SHP77 (cell line): Measurements from ENCODE around the gene SLC30A5.

Experiments
- DNase-seq, 2 experiments: peaks; one replicate each; lab custom pipeline; 2025; lab: John Stamatoyannopoulos, UW

SLC30A5 gene

DNA sequence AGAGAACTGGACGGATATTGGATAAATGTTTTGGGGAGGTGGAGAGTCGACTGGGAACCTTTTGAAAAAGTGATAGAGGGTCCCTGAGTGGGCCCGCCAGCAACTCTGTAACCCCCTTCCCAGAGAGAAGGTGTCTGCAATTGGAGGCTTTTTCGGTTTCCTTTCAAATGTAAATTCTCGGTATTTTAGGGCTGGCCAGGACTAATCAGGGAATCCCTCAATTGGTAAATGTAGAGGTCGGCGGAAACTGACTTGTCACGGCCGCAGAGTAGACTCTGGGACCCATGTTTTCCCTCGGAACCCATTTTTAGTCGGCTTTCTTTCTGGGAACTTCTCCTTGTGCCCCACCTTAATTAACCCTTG, 73.7 kb downstream of the SLC30A5 start:
- DNase-seq = no peak

DNA sequence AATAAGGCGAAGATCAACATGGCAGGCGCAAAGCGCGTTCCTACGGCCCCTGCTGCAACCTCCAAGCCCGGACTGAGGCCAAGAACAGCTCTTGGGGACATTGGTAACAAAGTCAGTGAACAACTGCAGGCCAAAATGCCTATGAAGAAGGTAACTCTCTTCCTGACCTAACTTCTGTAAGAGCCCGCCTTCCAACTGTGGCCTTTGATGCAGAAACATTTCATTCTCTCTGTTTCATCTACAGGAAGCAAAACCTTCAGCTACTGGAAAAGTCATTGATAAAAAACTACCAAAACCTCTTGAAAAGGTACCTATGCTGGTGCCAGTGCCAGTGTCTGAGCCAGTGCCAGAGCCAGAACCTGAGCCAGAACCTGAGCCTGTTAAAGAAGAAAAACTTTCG, 74.1 kb downstream of the SLC30A5 start:
- no peak for DNase-seq

DNA sequence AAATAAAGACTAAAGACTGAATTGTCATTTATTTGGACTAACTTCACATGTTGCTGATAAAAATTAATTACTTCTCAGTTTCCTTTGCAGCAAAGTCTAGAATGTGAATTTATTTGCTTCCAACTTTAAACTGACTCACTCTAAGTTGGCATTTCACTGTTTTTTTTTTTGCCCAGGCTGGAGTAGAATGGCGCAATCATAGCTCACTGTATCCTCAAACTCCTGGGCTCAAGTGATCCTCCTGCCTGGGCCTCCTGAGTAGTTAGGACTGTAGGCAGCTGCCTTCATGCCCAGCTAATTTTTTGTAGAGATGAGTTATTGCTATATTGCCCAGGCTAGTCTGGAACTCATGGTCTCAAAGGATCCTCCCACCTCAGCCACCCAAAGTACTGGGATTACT, 76.7 kb downstream of the SLC30A5 start:
- DNase-seq = no peak

DNA sequence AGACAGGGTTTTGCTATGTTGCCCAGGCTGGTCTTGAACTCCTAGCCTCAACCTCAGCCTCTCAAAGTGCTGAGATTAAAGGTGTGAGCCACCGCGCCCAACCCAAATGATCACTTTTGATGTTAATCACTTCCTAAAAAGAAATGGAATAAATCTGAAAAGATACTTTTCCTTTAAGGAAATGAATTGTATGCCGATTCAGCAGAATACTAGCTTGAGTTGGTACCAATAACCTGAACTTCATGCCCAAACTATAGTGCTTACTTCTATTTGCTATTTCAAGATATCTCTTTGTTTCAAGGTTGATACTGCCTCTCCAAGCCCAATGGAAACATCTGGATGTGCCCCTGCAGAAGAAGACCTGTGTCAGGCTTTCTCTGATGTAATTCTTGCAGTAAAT, 77.2 kb downstream of the SLC30A5 start:
- no peak for DNase-seq
